ENCODE data around the gene DNAH9.

DNA sequence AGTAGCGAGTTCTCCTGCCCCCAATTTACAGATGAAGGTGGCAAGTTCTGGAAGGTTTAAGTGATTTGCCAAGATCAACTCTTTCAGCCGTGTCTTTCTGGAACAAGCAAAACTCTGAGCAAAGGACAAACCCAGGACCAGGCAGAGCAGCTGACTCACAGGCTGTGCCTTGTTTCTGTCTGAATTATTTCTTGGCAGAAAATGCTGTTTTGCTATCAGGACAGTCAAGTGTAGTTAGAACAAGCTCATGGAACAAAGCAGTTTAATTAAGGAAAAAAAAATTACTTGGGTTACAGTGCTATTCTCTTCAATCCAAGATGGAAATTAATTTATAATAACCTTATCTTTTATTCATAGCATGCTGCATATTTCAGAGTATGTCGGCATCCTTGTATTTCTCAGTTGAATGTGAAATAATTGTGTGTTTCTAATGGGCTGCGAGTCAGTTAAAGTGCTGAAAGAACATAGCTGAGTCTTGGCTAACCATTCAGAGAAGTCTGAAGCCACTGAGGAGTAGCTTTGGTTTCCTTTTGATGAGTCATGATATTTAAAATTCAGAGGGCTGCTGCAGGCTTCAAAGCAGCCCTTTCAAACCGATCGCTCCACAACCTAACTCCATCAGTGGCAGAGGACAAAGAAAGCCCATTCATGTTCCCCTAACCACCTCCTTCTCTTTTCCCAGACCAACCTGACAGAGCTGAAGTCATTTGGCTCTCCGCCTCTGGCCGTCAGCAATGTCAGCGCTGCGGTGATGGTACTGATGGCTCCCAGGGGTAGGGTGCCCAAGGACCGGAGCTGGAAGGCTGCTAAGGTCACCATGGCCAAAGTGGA, 255.3 kb downstream of the DNAH9 start:
- TF ChIP-seq, protein P1, sequence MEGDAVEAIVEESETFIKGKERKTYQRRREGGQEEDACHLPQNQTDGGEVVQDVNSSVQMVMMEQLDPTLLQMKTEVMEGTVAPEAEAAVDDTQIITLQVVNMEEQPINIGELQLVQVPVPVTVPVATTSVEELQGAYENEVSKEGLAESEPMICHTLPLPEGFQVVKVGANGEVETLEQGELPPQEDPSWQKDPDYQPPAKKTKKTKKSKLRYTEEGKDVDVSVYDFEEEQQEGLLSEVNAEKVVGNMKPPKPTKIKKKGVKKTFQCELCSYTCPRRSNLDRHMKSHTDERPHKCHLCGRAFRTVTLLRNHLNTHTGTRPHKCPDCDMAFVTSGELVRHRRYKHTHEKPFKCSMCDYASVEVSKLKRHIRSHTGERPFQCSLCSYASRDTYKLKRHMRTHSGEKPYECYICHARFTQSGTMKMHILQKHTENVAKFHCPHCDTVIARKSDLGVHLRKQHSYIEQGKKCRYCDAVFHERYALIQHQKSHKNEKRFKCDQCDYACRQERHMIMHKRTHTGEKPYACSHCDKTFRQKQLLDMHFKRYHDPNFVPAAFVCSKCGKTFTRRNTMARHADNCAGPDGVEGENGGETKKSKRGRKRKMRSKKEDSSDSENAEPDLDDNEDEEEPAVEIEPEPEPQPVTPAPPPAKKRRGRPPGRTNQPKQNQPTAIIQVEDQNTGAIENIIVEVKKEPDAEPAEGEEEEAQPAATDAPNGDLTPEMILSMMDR (IDR thresholded peaks at IDR 0.05; ENCODE audit: insufficient read depth, low read length), result no peak
- no peak for TF ChIP-seq POLR2AphosphoS5 (IDR thresholded peaks at IDR 0.05; ENCODE audit: low read depth)
- TF ChIP-seq, protein P2, sequence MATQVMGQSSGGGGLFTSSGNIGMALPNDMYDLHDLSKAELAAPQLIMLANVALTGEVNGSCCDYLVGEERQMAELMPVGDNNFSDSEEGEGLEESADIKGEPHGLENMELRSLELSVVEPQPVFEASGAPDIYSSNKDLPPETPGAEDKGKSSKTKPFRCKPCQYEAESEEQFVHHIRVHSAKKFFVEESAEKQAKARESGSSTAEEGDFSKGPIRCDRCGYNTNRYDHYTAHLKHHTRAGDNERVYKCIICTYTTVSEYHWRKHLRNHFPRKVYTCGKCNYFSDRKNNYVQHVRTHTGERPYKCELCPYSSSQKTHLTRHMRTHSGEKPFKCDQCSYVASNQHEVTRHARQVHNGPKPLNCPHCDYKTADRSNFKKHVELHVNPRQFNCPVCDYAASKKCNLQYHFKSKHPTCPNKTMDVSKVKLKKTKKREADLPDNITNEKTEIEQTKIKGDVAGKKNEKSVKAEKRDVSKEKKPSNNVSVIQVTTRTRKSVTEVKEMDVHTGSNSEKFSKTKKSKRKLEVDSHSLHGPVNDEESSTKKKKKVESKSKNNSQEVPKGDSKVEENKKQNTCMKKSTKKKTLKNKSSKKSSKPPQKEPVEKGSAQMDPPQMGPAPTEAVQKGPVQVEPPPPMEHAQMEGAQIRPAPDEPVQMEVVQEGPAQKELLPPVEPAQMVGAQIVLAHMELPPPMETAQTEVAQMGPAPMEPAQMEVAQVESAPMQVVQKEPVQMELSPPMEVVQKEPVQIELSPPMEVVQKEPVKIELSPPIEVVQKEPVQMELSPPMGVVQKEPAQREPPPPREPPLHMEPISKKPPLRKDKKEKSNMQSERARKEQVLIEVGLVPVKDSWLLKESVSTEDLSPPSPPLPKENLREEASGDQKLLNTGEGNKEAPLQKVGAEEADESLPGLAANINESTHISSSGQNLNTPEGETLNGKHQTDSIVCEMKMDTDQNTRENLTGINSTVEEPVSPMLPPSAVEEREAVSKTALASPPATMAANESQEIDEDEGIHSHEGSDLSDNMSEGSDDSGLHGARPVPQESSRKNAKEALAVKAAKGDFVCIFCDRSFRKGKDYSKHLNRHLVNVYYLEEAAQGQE (IDR thresholded peaks at IDR 0.05; ENCODE audit: insufficient replicate concordance, low read depth), result no peak
